Fibroblast of villous mesenchyme (primary cell): ENCODE measurements around the gene ZNF672. TPM values are rescaled to one million over a fixed set of nuclear protein-coding genes. Genes with fewer than 3 reads are reported as not detected.

Source experiments
- DNase-seq: peaks from one replicate; pipeline ENCODE4 v3.0.0-alpha.2; 2010; ENCODE audit warnings: low read depth
- H3K4me3 ChIP-seq: 2 replicates; pipeline ENCODE4 v1.5.1; 2011; ENCODE audit warnings: low read depth, mild to moderate bottlenecking, low read length
- total RNA-seq: library from RNA; depleted of rRNA; stranded (reverse); fragments of >200 nt; gene quantifications from 2 replicates; pipeline ENCODE4 v1.2.3, GENCODE V29; 2012
- TF ChIP-seq, protein P1 (sequence below): IDR thresholded peaks from 2 replicates; pipeline ENCODE4 v1.5.1; 2012; ENCODE audit warnings: low read depth, mild to moderate bottlenecking, low read length; ENCODE audit not compliant: insufficient read depth

ZNF672 gene
- total RNA-seq, 1 donor, result 19.4 TPM

DNA sequence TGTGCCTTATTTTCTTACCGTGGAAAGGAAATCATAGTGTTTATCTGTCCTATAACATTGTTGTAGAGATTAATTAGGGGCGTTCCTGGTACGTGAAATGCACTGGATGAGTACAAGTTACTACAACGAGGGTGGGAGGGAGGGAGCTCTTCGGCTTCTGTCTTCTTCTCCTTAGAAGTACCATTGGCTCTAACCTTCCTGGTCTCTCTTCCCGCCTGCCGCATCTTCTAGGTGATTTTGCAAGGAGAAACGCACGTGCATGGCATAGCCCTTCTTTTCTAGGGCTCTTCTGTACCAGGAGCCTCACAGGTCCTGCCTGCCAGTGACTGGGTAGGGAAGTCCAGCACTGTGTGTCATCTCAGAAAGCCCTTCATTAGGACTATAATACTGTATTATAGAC lies 29.1 kb upstream of the ZNF672 start:
- TF ChIP-seq, protein P1, sequence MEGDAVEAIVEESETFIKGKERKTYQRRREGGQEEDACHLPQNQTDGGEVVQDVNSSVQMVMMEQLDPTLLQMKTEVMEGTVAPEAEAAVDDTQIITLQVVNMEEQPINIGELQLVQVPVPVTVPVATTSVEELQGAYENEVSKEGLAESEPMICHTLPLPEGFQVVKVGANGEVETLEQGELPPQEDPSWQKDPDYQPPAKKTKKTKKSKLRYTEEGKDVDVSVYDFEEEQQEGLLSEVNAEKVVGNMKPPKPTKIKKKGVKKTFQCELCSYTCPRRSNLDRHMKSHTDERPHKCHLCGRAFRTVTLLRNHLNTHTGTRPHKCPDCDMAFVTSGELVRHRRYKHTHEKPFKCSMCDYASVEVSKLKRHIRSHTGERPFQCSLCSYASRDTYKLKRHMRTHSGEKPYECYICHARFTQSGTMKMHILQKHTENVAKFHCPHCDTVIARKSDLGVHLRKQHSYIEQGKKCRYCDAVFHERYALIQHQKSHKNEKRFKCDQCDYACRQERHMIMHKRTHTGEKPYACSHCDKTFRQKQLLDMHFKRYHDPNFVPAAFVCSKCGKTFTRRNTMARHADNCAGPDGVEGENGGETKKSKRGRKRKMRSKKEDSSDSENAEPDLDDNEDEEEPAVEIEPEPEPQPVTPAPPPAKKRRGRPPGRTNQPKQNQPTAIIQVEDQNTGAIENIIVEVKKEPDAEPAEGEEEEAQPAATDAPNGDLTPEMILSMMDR, result no peak
- no peak for DNase-seq
- no peak overlapping the region for H3K4me3 ChIP-seq

DNA sequence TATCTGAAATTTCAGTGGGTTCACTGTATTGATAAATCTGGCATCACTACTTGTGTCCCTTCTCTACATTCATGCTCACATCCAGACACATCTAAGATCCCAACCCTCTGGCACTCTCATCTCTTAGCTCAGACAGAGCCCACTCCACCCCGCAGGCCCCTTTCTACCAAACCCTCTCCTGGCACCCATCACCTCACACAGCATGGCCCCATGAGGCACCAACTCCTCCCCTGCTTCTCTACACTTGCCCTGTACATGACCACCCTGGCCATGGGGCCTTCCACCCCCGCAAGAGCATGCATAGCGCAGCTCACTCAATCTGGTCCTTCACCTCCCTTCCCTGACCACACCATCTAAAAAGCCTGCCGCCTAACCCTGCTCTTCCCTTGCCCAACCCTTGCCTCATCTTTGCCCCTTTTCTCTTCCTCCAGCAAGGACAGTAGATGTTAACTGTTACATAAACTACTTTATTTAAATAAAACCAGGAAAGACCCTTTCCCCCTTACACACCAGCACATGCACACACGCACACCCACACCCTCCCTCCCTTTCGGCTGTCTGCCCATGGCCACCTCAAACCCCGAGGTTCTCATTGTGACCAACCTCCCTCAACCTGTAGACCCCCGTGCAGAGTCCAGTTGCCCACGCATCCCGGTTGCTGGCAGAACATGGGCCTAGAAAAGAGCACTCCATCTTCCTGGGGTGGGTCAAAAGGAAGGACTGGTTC lies 27.9 kb upstream of the ZNF672 start:
- no peak for DNase-seq
- TF ChIP-seq, protein P1, result no peak
- H3K4me3 ChIP-seq, result no peak overlapping the region

GRCh38 chr1:248810727-248811513 lies 27.1 kb upstream of the ZNF672 start:
- no peak overlapping the region for H3K4me3 ChIP-seq
- TF ChIP-seq, protein P1, result no peak
- DNase-seq, result no peak

- TF ChIP-seq, protein P1, result peak; percentile 2
- no peak overlapping the region for H3K4me3 ChIP-seq
- DNase-seq, result no peak
These were observed 26.2 kb upstream of the ZNF672 start for GRCh38 chr1:248811514-248812490.

GRCh38 chr1:248812736-248813425 lies 25.1 kb upstream of the ZNF672 start:
- TF ChIP-seq, protein P1, result no peak
- no peak for DNase-seq
- no peak overlapping the region for H3K4me3 ChIP-seq

DNA sequence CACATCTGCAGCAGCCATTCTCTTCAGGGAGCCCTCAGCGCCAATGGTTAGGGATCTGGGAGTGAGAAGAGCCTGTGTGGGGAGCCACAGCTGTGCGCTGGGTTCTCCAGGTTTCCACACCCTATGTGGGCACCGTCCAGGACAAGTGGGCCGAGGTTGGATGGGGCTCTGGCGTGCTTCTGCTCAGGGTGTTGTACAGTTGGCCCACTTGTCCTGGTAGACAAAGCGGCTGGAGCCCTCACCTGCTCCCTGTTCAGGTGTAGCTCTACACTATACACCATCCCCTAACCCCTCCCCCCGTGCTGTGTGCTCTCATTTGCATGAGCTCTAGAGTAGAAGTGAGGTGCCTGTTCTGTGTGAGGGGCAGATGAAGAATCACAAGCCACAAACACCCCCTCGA lies 24.5 kb upstream of the ZNF672 start:
- no peak for DNase-seq
- no peak overlapping the region for H3K4me3 ChIP-seq
- TF ChIP-seq, protein P1, result no peak
